IMR-90 (cell line): ENCODE measurements around the gene F2RL3. TPM values are rescaled to one million over a fixed set of nuclear protein-coding genes. Genes with fewer than 3 reads are reported as not detected.

Experiments used
- ATAC-seq: fragments of 200-7000 bp; cut with Tn5 transposase; 2 replicates; pipeline ENCODE4 v1.9.1; 2020; ENCODE audit warnings: low read depth, mild to moderate bottlenecking, moderate library complexity
- BruUV-seq: library from RNA; stranded (reverse); fragments of 400-500 nt; replicated peaks from 2 replicates; lab custom pipeline; 2021; lab: Mats Ljungman, UMichigan
- CTCF ChIA-PET: fragments of 300-600 bp; formaldehyde crosslinking; extraction: SDS; loops from one replicate; lab custom pipeline; 2021; ENCODE audit warnings: antibody characterized with exemption; lab: Yijun Ruan, JAX
- POLR2A ChIA-PET: fragments of 300-600 bp; sonication (Branson Sonifier 250); formaldehyde crosslinking; loops from one replicate; lab custom pipeline; 2022; ENCODE audit warnings: antibody characterized with exemption; ENCODE audit not compliant: unreplicated experiment; lab: Charles Lee
- DNase-seq: peaks from one replicate; pipeline ENCODE4 v3.0.0; 2013
- H2AFZ ChIP-seq: replicated peaks from 2 replicates; pipeline ENCODE3; 2013; ENCODE audit warnings: low read length, mild to moderate bottlenecking; ENCODE audit not compliant: poor library complexity
- H2AK5ac ChIP-seq: 2 replicates; pipeline ENCODE4 v1.6.1; 2013; ENCODE audit warnings: low read depth, low read length, inconsistent platforms
- H2AK9ac ChIP-seq: replicated peaks from 2 replicates; pipeline ENCODE3; 2013; ENCODE audit warnings: mild to moderate bottlenecking, low read depth, low read length, moderate library complexity; ENCODE audit not compliant: poor library complexity
- H2BK120ac ChIP-seq: 2 replicates; pipeline ENCODE4 v1.6.1; 2013; ENCODE audit warnings: low read depth, low read length, inconsistent platforms
- H2BK15ac ChIP-seq: 3 replicates; pipeline ENCODE4 v1.6.1; 2013; ENCODE audit warnings: low read depth, low read length, inconsistent platforms
- H2BK20ac ChIP-seq: 2 replicates; pipeline ENCODE4 v1.6.1; 2013; ENCODE audit warnings: low read depth, mild to moderate bottlenecking, inconsistent platforms, low read length, moderate library complexity
- H2BK5ac ChIP-seq: 2 replicates; pipeline ENCODE4 v1.6.1; 2013; ENCODE audit warnings: mild to moderate bottlenecking, low read depth, low read length, inconsistent platforms; ENCODE audit not compliant: poor library complexity, severe bottlenecking
- H3K14ac ChIP-seq: replicated peaks from 2 replicates; pipeline ENCODE4 v1.6.1; 2013; ENCODE audit warnings: low read depth, low read length, inconsistent platforms
- H3K18ac ChIP-seq: 2 replicates; pipeline ENCODE4 v1.6.1; 2013; ENCODE audit warnings: low read depth, low read length, control low read depth
- H3K23ac ChIP-seq: 2 replicates; pipeline ENCODE4 v1.6.1; 2013; ENCODE audit warnings: low read depth, low read length, inconsistent platforms
- H3K27ac ChIP-seq: 2 replicates; pipeline ENCODE4 v1.5.1; 2013; ENCODE audit warnings: mild to moderate bottlenecking, control low read depth, low read length; ENCODE audit not compliant: insufficient read depth
- H3K27me3 ChIP-seq: 2 replicates; pipeline ENCODE4 v1.6.1; 2013; ENCODE audit warnings: low read length; ENCODE audit not compliant: control insufficient read depth, insufficient read depth
- H3K36me3 ChIP-seq: 2 replicates; pipeline ENCODE4 v1.6.1; 2013; ENCODE audit warnings: low read length, mixed read lengths; ENCODE audit not compliant: control insufficient read depth, insufficient read depth
- H3K4ac ChIP-seq: 2 replicates; pipeline ENCODE4 v1.6.1; 2013; ENCODE audit warnings: low read depth, low read length, inconsistent platforms
- H3K4me1 ChIP-seq: 2 replicates; pipeline ENCODE4 v1.6.1; 2013; ENCODE audit warnings: low read length, mixed read lengths; ENCODE audit not compliant: control insufficient read depth, insufficient read depth
- H3K4me2 ChIP-seq: 2 replicates; pipeline ENCODE4 v1.6.1; 2013; ENCODE audit warnings: low read depth, mild to moderate bottlenecking, control low read depth, low read length, moderate library complexity
- H3K4me3 ChIP-seq: 2 replicates; pipeline ENCODE4 v1.5.1; 2013; ENCODE audit warnings: low read depth, mild to moderate bottlenecking, control low read depth, low read length, moderate library complexity; ENCODE audit not compliant: insufficient read depth
- H3K56ac ChIP-seq: 2 replicates; pipeline ENCODE4 v1.6.1; 2013; ENCODE audit warnings: low read length, inconsistent platforms; ENCODE audit not compliant: insufficient read depth; ENCODE audit errors: extremely low read depth
- H3K79me1 ChIP-seq, 2 experiments: 2 replicates each; pipeline ENCODE4 v1.6.1; 2013; ENCODE audit warnings: low read length in 2 of 2, inconsistent platforms in 1 of 2, low read depth in 1 of 2
- H3K9ac ChIP-seq: 2 replicates; pipeline ENCODE4 v1.6.1; 2013; ENCODE audit warnings: low read depth, low read length, control low read depth
- H3K9me1 ChIP-seq: 2 replicates; pipeline ENCODE4 v1.6.1; 2013; ENCODE audit warnings: low read length, inconsistent platforms; ENCODE audit not compliant: insufficient read depth
- H3K9me3 ChIP-seq: 2 replicates; pipeline ENCODE4 v1.6.1; 2013; ENCODE audit warnings: low read length; ENCODE audit not compliant: control insufficient read depth, insufficient read depth
- H4K20me1 ChIP-seq: 2 replicates; pipeline ENCODE4 v1.6.1; 2013; ENCODE audit warnings: low read length, inconsistent platforms; ENCODE audit not compliant: insufficient read depth
- H4K5ac ChIP-seq: 2 replicates; pipeline ENCODE4 v1.6.1; 2013; ENCODE audit warnings: mild to moderate bottlenecking, low read depth, low read length, control low read depth
- H4K8ac ChIP-seq, 2 experiments: 2 replicates each; pipeline ENCODE4 v1.6.1; 2013; ENCODE audit warnings: low read depth in 2 of 2, low read length in 2 of 2, control low read depth in 1 of 2, inconsistent platforms in 1 of 2
- H4K91ac ChIP-seq: 2 replicates; pipeline ENCODE4 v1.6.1; 2013; ENCODE audit warnings: low read depth, low read length, inconsistent platforms; ENCODE audit not compliant: insufficient read depth
- MAFK ChIP-seq: IDR thresholded peaks from 2 replicates; pipeline ENCODE4 v1.6.1; 2012; ENCODE audit warnings: low read depth, low read length, improper control_type of control experiment
- RFX5 ChIP-seq: IDR thresholded peaks from 2 replicates; pipeline ENCODE4 v1.8.0; 2012; ENCODE audit warnings: low read depth, mild to moderate bottlenecking, low read length, moderate library complexity
- WGBS, 2 experiments: methylation state at CpG; one replicate each; pipeline versions ENCODE4 v1.1.5 to v1.1.7; 2013; ENCODE audit warnings: missing lambda C conversion rate in 2 of 2; ENCODE audit not compliant: insufficient read length in 1 of 2; ENCODE audit errors: extremely low coverage in 2 of 2; 5-methylcytosine and 5-hydroxymethylcytosine counted together
- dilution Hi-C: fragments of 300-500 bp; cut with HindIII; formaldehyde crosslinking; loops from one replicate; pipeline ENCODE4 v1.14.3; 2018; ENCODE audit warnings: low sequenced_read_pairs; ENCODE audit not compliant: unreplicated experiment
- in situ Hi-C: fragments of 300-500 bp; cut with MboI; formaldehyde crosslinking; loops from 3 replicates; pipeline ENCODE4 v1.14.3; 2019; ENCODE audit warnings: low sequenced_read_pairs, inconsistent platforms, mixed read lengths
- intact Hi-C: fragments of 100-400 bp; cut with micrococcal nuclease; formaldehyde crosslinking; loops from 2 replicates; pipeline ENCODE4 v1.10.0; 2022
- polyA plus RNA-seq, 3 experiments: library from polyadenylated mRNA; depleted of rRNA; stranded (reverse); fragments of >200 nt; gene quantifications; 2 replicates each; pipeline ENCODE4 v1.2.3, GENCODE V29; 2012; ENCODE audit warnings: low replicate concordance in 1 of 3
- total RNA-seq: library from RNA; depleted of rRNA; stranded (reverse); fragments of >200 nt; gene quantifications from 2 replicates; pipeline ENCODE4 v1.2.3, GENCODE V29; 2012

The F2RL3 gene
- total and polyA plus RNA-seq, 2 of the 4 experiments (the other 2 are of a cell fraction): 0.03 TPM; not detected in 1

DNA sequence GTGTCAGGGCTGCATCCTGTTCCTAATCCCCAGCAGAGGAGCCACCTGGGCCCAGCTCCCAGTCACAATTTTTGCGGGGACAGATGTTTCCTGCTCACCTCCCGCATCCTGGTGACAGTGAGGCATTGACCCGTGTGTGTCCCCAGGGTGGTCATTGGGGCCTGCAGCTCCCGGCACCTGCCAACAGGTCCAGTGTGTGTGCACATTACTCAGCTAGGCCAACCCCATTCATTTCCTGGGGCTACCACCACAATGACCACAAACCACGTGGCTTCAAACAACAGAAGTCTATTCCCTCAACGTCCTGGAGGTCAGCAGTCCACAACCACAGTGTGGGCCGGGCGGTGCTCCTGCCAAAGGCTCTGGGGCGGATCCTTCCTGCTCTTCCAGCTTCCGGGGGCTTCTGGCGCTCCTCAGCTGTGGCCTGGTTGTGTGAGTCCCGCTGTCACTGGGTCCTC lies 11.9 kb upstream of the F2RL3 start:
- DNase-seq: no peak
- no peak overlapping the region for H3K56ac ChIP-seq
- H2AFZ ChIP-seq: no peak overlapping the region
- H3K27ac ChIP-seq: no peak overlapping the region
- no peak overlapping the region for H3K18ac ChIP-seq
- H3K9me3 ChIP-seq: peaks cover 8% of the 10 kb centered on the region
- H3K4me3 ChIP-seq: no peak overlapping the region
- H3K27me3 ChIP-seq: no peaks in the 10 kb centered on the region
- 0 out of 2 replicates have a peak, but pooled peaks cover 5% of the 10 kb centered on the region for H3K9me1 ChIP-seq
- no peak overlapping the region for H3K14ac ChIP-seq
- intact Hi-C loops (no loop called here), dilution Hi-C loops (no loop called here), in situ Hi-C loops (no loop called here)
- H4K20me1 ChIP-seq: peaks cover 29% of the 10 kb centered on the region
- peaks cover 25 to 30% of the 10 kb centered on the region in 2 experiments for H3K79me1 ChIP-seq
- no peak for TF ChIP-seq MAFK
- no peak for TF ChIP-seq RFX5
- no peak for ATAC-seq
- no peak overlapping the region for H2BK5ac ChIP-seq
- no peaks in the 10 kb centered on the region for H3K4me1 ChIP-seq
- no peak overlapping the region for H2AK9ac ChIP-seq
- no peak overlapping the region for H3K23ac ChIP-seq
- WGBS, 2 experiments: 94% methylated on average over 9 of the region's 12 CpGs; no CpG with 5 or more reads in 1 of the 2 experiments
- peaks cover 67% of the 10 kb centered on the region for H3K36me3 ChIP-seq
- BruUV-seq: no TSS peak
- no peak overlapping the region for H2AK5ac ChIP-seq
- no peak overlapping the region for H3K9ac ChIP-seq
- no peak overlapping the region for H2BK20ac ChIP-seq
- H2BK15ac ChIP-seq: no peak overlapping the region
- H4K91ac ChIP-seq: no peak overlapping the region
- POLR2A ChIA-PET: no interaction called here
- no peak overlapping the region for H3K4me2 ChIP-seq
- no peak overlapping the region for H3K4ac ChIP-seq
- H4K8ac ChIP-seq: no peak overlapping the region
- CTCF ChIA-PET: no interaction called here
- H2BK120ac ChIP-seq: no peak overlapping the region
- H4K5ac ChIP-seq: no peak overlapping the region
